Activated CD8-positive, alpha-beta T cell treated with anti-CD3 and anti-CD28 coated beads for 36 hours (primary cell): ENCODE data around the gene FKBP9. TPM values are rescaled to one million over a fixed set of nuclear protein-coding genes. Genes with fewer than 3 reads are reported as not detected.

Source experiments
- ATAC-seq: fragments of 200-7000 bp; cut with Tn5 transposase; one replicate; pipeline ENCODE4 v1.10.0; 2021; ENCODE audit warnings: mild to moderate bottlenecking, moderate library complexity
- CTCF ChIA-PET: fragments of 350-600 bp; sonication (Branson Sonifier 250); formaldehyde crosslinking; loops from one replicate; lab custom pipeline; 2021; ENCODE audit warnings: antibody characterized with exemption; lab: Charles Lee
- POLR2A ChIA-PET: fragments of 350-600 bp; sonication (Branson Sonifier 250); formaldehyde crosslinking; loops from one replicate; lab custom pipeline; 2021; ENCODE audit warnings: antibody characterized with exemption; lab: Charles Lee
- DNase-seq: peaks from one replicate; pipeline ENCODE4 v3.0.0-alpha.2; 2020
- H3K27ac Mint-ChIP-seq: one replicate; pipeline ENCODE4 v1.8.0; 2021; ENCODE audit warnings: mild to moderate bottlenecking, mixed read lengths
- H3K27me3 Mint-ChIP-seq: one replicate; pipeline ENCODE4 v1.8.0; 2021; ENCODE audit warnings: mixed read lengths
- H3K36me3 Mint-ChIP-seq: one replicate; pipeline ENCODE4 v1.8.0; 2021; ENCODE audit warnings: low read depth, mixed read lengths
- H3K4me1 Mint-ChIP-seq: one replicate; pipeline ENCODE4 v1.8.0; 2021; ENCODE audit warnings: low read depth, mixed read lengths
- H3K4me3 Mint-ChIP-seq: one replicate; pipeline ENCODE4 v1.8.0; 2021; ENCODE audit warnings: mild to moderate bottlenecking, moderate library complexity, mixed read lengths
- H3K9me3 Mint-ChIP-seq: one replicate; pipeline ENCODE4 v1.8.0; 2021; ENCODE audit warnings: mixed read lengths
- CTCF ChIP-seq: fragments of 200-600 bp; IDR thresholded peaks from one replicate; pipeline ENCODE4 v1.8.0; 2022; ENCODE audit warnings: antibody characterized with exemption, mild to moderate bottlenecking
- intact Hi-C: fragments of 100-400 bp; cut with micrococcal nuclease; formaldehyde crosslinking; loops from one replicate; pipeline ENCODE4 v1.10.0; 2022
- total RNA-seq, 2 experiments: library from RNA; stranded (reverse); gene quantifications; one replicate each; pipeline ENCODE4 v1.2.3, GENCODE V29; 2021

FKBP9 gene
- total RNA-seq, 2 experiments from 2014 or later, result 0.47 TPM; not detected in 1

GRCh38 chr7:32941681-32942414 lies 15.4 kb upstream of the FKBP9 start:
- Mint-ChIP-seq H3K27me3 (peaks cover 16% of the 10 kb centered on the region), H3K4me1 (peaks cover 15% of the 10 kb centered on the region), H3K36me3 (peaks cover 2% of the 10 kb centered on the region), H3K27ac (peak overlapping the region; percentile 10), H3K9me3 (peaks cover 5% of the 10 kb centered on the region), H3K4me3 (peak overlapping the region; percentile 76)
- no peak for TF ChIP-seq CTCF
- intact Hi-C loops, result loop anchor here (2.0 kb wide), 1 partner anchor 95 kb away; no protein-coding TSS in a partner anchor
- ChIA-PET POLR2A (interaction anchor here (0.9 to 1.3 kb wide), 2 partner anchors 41 to 49 kb away, joined by 4 to 7 read pairs; no protein-coding TSS in a partner anchor), CTCF (interaction anchor here (0.7 to 6.8 kb wide), 12 partner anchors 10 to 345 kb away, joined by 3 to 95 read pairs (median 3); no protein-coding TSS in a partner anchor)
- DNase-seq (no peak), ATAC-seq (no peak)

- ChIA-PET POLR2A (interaction anchor here (1.0 to 1.3 kb wide), 4 partner anchors 36 to 165 kb away, joined by 3 to 4 read pairs (median 4); no protein-coding TSS in a partner anchor), CTCF (interaction anchor here (0.7 to 6.8 kb wide), 25 partner anchors 11 to 344 kb away, joined by 3 to 95 read pairs (median 3); partner anchors contain the start of gene FKBP9)
- Mint-ChIP-seq H3K27ac (peak overlapping the region; percentile 10), H3K4me3 (peak overlapping the region; percentile 76), H3K36me3 (peaks cover 2% of the 10 kb centered on the region), H3K9me3 (peaks cover 5% of the 10 kb centered on the region), H3K27me3 (peaks cover 16% of the 10 kb centered on the region), H3K4me1 (peaks cover 15% of the 10 kb centered on the region)
- DNase-seq, result peak; percentile 68
- intact Hi-C loops, result loop anchor here (2.0 kb wide), 1 partner anchor 96 kb away; no protein-coding TSS in a partner anchor
- ATAC-seq, result peak; percentile 94
- TF ChIP-seq CTCF, result peak; percentile 69
Observed at GRCh38 chr7:32942415-32943251, 14.6 kb upstream of the FKBP9 start.

GRCh38 chr7:32943252-32944030 lies 13.8 kb upstream of the FKBP9 start:
- peak; percentile 9 for TF ChIP-seq CTCF
- Mint-ChIP-seq H3K27ac (no peak overlapping the region), H3K4me3 (peak overlapping the region; percentile 76), H3K4me1 (peaks cover 15% of the 10 kb centered on the region), H3K27me3 (peaks cover 18% of the 10 kb centered on the region), H3K9me3 (peaks cover 10% of the 10 kb centered on the region), H3K36me3 (peaks cover 2% of the 10 kb centered on the region)
- CTCF ChIA-PET, result interaction anchor here (0.5 to 6.8 kb wide), 23 partner anchors 10 to 182 kb away, joined by 3 to 95 read pairs (median 3); partner anchors contain the start of gene FKBP9
- DNase-seq (no peak), ATAC-seq (no peak)
- POLR2A ChIA-PET, result interaction anchor here (1.0 to 1.3 kb wide), 4 partner anchors 37 to 165 kb away, joined by 3 to 4 read pairs (median 4); no protein-coding TSS in a partner anchor
- intact Hi-C loops, result loop anchor here (2.0 kb wide), 1 partner anchor 97 kb away; no protein-coding TSS in a partner anchor

GRCh38 chr7:32947420-32947983 lies 9.7 kb upstream of the FKBP9 start:
- Mint-ChIP-seq H3K4me3 (no peak overlapping the region), H3K27me3 (peaks cover 14% of the 10 kb centered on the region), H3K4me1 (no peaks in the 10 kb centered on the region), H3K36me3 (peaks cover 1% of the 10 kb centered on the region), H3K9me3 (peaks cover 14% of the 10 kb centered on the region), H3K27ac (no peak overlapping the region)
- no peak for ATAC-seq
- no peak for DNase-seq
- TF ChIP-seq CTCF, result no peak
- ChIA-PET POLR2A (interaction anchor here (1.1 kb wide), 1 partner anchor 73 kb away, joined by 3 read pairs; no protein-coding TSS in a partner anchor), CTCF (interaction anchor here (2.4 kb wide), 1 partner anchor 101 kb away, joined by 12 read pairs; no protein-coding TSS in a partner anchor)
- intact Hi-C loops, result no loop called here
